GM21737 (cell line): ENCODE data around the gene AKTIP.

ENCODE experiments used
- ATAC-seq: cut with Tn5 transposase; IDR thresholded peaks from one replicate; pipeline ENCODE4 v1.9.1; 2021; ENCODE audit warnings: mild to moderate bottlenecking, moderate library complexity; ENCODE audit not compliant: unreplicated experiment

The AKTIP gene

GRCh38 chr16:53484542-53484941 lies 18.5 kb downstream of the AKTIP start:
- no peak for ATAC-seq

DNA sequence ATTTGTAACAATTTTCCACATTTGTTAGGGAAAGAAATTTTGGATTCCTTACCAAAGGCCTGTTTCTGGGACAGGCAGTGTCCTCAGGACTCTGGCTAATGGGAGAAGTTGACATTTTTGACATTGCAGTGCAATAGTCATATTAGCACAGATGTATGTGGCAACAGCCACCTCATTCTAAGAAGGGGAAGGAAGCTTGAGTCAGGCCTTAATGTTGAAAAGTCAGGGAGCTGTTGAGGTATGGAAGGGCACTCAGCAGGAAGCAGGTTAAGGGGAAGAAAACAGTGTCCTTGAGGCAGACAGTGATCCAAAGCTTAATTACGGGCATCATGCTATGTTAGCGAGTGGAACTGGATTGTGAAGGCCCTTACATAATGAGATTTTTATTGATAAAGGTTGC lies 20.9 kb downstream of the AKTIP start:
- no peak for ATAC-seq

DNA sequence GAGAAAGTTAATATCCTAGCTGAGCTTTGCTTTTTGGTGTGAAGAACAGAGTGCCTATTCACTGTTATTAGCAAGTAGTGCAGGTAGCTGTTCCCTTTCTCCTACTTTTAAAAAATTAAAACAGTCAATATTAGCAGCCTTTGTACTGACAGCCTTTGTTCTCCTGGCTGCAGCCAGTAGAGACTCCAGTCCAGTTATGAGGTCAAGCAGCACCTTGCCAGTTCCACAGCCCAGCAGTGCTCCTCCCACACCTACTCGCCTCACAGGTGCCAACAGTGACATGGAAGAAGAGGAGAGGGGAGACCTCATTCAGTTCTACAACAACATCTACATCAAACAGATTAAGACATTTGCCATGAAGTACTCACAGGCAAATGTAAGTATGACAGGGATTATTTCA lies 22.6 kb downstream of the AKTIP start:
- no peak for ATAC-seq

DNA sequence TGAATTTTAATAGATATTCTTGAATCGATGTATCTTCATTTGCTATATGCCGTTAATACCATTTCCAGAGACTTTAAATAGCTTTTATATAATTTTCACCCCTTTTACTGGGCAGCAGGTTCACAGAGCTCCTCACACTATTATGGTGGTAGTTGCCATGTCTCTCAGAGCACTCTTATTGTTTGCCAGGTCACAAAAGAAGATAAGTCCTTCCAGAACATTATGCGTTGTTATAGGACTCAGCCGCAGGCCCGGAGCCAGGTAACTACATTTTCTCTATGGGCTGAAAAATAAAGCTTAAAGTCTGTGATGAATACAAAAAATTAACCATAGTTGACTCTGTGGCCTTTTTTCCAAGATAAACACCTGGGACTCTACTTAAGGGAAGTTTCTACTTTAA lies 24.0 kb downstream of the AKTIP start:
- ATAC-seq = no peak

GRCh38 chr16:53476867-53477266 lies 26.1 kb downstream of the AKTIP start:
- no peak for ATAC-seq

DNA sequence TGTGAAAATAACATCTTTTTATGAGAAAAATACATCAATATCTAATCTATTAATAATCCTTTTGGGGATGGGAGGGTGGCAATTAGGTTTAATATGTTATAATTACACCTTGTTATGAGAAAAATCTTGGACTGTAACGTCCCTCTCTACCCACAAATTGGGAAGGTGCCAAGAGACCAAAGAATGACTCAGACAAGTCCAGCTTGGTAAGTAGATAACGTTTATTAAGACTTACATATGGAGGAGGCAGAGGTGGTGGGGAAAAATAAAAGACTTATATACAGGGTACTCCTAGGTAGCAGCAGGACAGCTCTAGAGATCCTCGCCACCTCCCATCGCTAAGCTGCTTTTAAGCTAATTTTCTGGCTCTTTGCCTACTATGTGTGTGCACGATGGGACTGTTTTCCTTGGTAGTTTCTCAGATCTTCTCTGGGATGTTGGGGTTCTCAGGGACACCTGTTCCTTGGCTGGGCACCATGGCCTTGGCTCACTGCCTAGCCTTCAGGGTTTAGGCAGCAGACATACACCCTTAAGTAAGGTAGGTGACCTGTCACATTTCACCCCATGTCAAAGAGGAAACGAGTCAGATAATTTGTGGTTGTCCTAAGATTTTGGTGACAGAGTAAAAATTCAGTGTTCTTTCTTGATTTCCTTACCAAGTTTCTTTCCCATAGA lies 37.3 kb downstream of the AKTIP start:
- no peak for ATAC-seq

DNA sequence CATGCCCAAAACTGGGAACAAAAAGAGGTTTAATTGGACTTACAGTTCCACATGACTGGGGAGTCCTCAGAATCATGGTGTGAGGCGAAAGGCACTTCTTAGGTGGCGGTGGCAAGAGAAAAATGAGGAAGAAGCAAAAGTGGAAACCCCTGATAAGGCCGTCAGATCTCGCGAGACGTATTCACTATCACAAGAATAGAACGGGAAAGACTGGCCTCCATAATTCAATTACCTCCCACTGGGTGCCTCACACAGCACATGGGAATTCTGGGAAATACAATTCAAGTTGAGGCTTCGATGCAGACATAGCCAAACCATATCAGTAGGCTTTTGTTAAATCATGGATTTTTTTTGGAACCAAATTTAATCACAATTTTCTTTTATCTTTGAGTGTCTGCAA lies 44.4 kb downstream of the AKTIP start:
- no peak for ATAC-seq

DNA sequence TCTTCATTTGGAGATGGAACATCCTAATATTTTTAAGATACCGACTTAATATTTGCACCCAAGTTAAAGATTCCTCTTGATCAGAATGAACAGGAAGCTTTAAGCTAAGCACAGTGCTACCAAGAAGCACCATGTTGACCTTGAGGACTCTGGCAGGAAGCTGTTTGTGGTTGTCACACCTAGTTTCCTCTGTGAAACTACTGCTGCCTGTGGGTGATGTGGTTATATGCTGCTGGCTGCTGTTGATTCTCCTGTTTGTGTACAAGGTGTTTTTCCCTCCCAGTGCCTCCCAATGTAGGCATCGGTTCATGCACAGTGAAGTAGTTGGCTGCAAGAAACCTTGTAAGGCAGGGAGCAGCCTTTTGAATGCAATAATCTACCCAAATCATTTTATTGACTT lies 45.3 kb downstream of the AKTIP start:
- peak; percentile 99 for ATAC-seq

- ATAC-seq = peak; percentile 36
Measured at GRCh38 chr16:53456625-53457024, 46.4 kb downstream of the AKTIP start.

- no peak for ATAC-seq
Measured at GRCh38 chr16:53453928-53454327, 49.1 kb downstream of the AKTIP start.

DNA sequence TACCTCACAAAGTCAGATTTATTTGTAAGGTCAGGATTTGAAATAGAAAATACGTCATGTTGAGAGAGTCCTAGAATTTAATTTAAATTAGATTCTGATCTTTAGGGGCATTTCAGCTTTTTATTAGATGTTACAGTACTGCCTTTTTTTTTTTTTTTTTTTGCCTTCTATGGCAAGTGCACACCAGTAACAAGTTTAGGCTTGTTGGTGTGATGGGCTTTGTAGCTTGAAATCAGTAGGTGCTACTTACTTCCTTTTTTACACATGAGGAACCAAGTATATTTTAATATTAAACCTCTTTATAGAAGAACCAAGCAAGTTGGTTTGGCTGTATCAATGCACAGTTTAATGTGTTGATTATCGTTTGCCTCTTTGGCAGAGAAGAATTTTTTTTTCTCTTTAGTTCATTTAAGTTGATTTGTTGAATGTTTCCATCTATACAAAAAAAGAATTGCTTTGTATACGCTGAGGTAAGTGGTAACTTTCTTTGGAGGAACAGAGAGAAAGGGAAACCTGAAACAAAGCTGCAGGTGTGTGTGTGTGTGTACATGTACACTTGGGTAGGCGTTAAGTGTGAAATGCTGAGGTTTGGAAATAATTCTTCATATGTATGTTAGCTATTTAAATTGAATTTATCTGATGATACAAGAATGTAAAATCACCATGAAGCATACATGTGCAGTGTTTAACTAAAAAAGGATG lies 53.0 kb downstream of the AKTIP start:
- no peak for ATAC-seq

DNA sequence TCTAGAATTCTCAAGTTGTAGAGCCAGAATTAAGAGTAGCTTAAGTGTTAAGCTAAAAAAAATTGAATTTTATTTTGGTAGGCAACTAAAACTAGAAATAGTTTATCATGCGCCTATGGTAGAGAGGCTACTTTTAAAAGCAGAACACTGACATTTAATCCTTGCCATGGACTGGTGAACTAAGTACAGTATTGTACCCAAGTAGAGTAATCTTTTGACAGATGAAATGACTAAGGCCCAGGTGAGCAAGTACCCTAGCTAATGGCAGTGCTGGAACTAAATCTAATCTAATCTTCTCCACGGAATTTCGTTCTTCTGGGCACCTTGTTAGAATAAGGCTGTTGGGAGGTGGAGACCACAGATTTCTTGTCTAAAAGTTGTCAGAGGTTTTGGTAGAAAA lies 56.9 kb downstream of the AKTIP start:
- ATAC-seq = no peak

GRCh38 chr16:53445534-53445933 lies 57.5 kb downstream of the AKTIP start:
- no peak for ATAC-seq
